ENCODE data around the gene BPIFB1. TPM values are rescaled to one million over a fixed set of nuclear protein-coding genes. Genes with fewer than 3 reads are reported as not detected.

Gene BPIFB1
- total and polyA plus RNA-seq, 2 of the 13 experiments (the other 11 are each of a cell fraction or from before 2014, with no cell fraction given): 0.82 to 4.4 TPM

- no peak for FAIRE-seq
- BruUV-seq (replicated peaks): no TSS peak
- TF ChIP-seq HMGXB3 (CRISPR knock-in tag; IDR thresholded peaks at IDR 0.05; ENCODE audit: borderline replicate concordance): 0 out of 2 replicates have a peak, but pooled peaks have one; percentile 41
- 0 out of 2 replicates have a peak, but pooled peaks have one; percentile 6 for TF ChIP-seq CAMTA2 (CRISPR knock-in tag; IDR thresholded peaks at IDR 0.05; ENCODE audit: borderline replicate concordance)
- TF ChIP-seq ZNF274 (CRISPR knock-in tag; IDR thresholded peaks at IDR 0.05): 0 out of 2 replicates have a peak, but pooled peaks have one; percentile 28
- TF ChIP-seq ZNF7 (CRISPR knock-in tag; IDR thresholded peaks at IDR 0.05): no peak
- no peak for TF ChIP-seq PAWR (CRISPR knock-in tag; IDR thresholded peaks at IDR 0.05; ENCODE audit: borderline replicate concordance)
- TF ChIP-seq ZNF597 (CRISPR knock-in tag; IDR thresholded peaks at IDR 0.05): no peak
- no peak for TF ChIP-seq CCDC6 (CRISPR knock-in tag; IDR thresholded peaks at IDR 0.05)
- TF ChIP-seq HNRNPUL1 (IDR thresholded peaks at IDR 0.05; ENCODE audit: low read depth, low read length): no peak
- no peak for TF ChIP-seq ZNF652 (CRISPR knock-in tag; IDR thresholded peaks at IDR 0.05; ENCODE audit: borderline replicate concordance, low read depth)
- TF ChIP-seq CBX1 (IDR thresholded peaks at IDR 0.05; ENCODE audit: low read depth): peak; percentile 76
- TF ChIP-seq ZFY (CRISPR knock-in tag; IDR thresholded peaks at IDR 0.05): peak; percentile 24; the same call in 1 of the 2 replicates
- no peak for TF ChIP-seq ZNF432 (CRISPR knock-in tag; IDR thresholded peaks at IDR 0.05; ENCODE audit: borderline replicate concordance)
- no peak for TF ChIP-seq TEAD3 (CRISPR knock-in tag; optimal IDR thresholded peaks at IDR 0.05; ENCODE audit: borderline replicate concordance)
- TF ChIP-seq HDAC2 (CRISPR knock-in tag; IDR thresholded peaks at IDR 0.05): peak; percentile 70
- peak; percentile 25; the same call in 1 of the 2 replicates for TF ChIP-seq ZBTB7A (CRISPR knock-in tag; IDR thresholded peaks at IDR 0.05)
- TF ChIP-seq ZNF800 (CRISPR knock-in tag; IDR thresholded peaks at IDR 0.05): no peak
- peak; percentile 66; the same call in 1 of the 2 replicates for TF ChIP-seq ZNF225 (CRISPR knock-in tag; IDR thresholded peaks at IDR 0.05)
- peak; percentile 47; the same call in 1 of the 2 replicates for TF ChIP-seq TARDBP (CRISPR knock-in tag; IDR thresholded peaks at IDR 0.05)
Measured at GRCh38 chr20:33276303-33277113, 6.5 kb upstream of the BPIFB1 start.

More at GRCh38 chr20:33276303-33277113, 6.5 kb upstream of the BPIFB1 start:
- peak; percentile 58 for DNase-seq (ENCODE audit: low spot score)
- Histone ChIP-seq H3K27ac (ENCODE audit: extremely low read length, insufficient read depth, low read length) (no peak overlapping the region), H3K9me3 (ENCODE audit: low read length) (no peaks in the 10 kb centered on the region), H4K20me1 (ENCODE audit: insufficient read depth, low read length) (no peaks in the 10 kb centered on the region), H3K4me1 (ENCODE audit: insufficient read depth, low read length) (peaks cover 89% of the 10 kb centered on the region), H3K4me2 (ENCODE audit: low read depth, low read length) (peak overlapping the region; percentile 29), H3K9ac (ENCODE audit: insufficient read depth, low read depth, low read length) (peak overlapping the region; percentile 4; the same call in 1 of the 2 replicates), H3K79me2 (ENCODE audit: insufficient read depth, low read length) (no peaks in the 10 kb centered on the region), H2AFZ (ENCODE audit: low read length) (no peak overlapping the region), H3K4me3 (replicated peaks in 1 of 3; ENCODE audit: insufficient read depth in 1 of 3, low read depth in 2 of 3, low read length in 3 of 3) (no peak overlapping the region), H3K27me3 (ENCODE audit: control insufficient read depth in 1 of 2, insufficient read depth in 2 of 2, low read length in 2 of 2) (peaks cover 0 to 3% of the 10 kb centered on the region in 2 experiments; a peak in 1 of 5 replicates), H3K36me3 (replicated peaks in 1 of 2; ENCODE audit: control insufficient read depth in 1 of 2, insufficient read depth in 2 of 2, low read length in 2 of 2) (no peaks in the 10 kb centered on the region)
- in situ Hi-C loops (cut with HindIII; ENCODE audit: extremely low pct_ligation_motif_present, low pct_unique_long_range_greater_than_20kb) (no loop called here), intact Hi-C loops (cut with micrococcal nuclease; ENCODE audit: unreplicated experiment) (no loop called here)
- POLR2A ChIA-PET: no interaction called here
- CTCF ChIA-PET (ENCODE audit: low intra/inter-chr PET ratio, low total read pairs): no interaction called here
- 50% methylated on average over 12 of the region's 12 CpGs for WGBS (ENCODE audit: low lambda C conversion rate)
- peak; percentile 74 for ATAC-seq

Measured in HepG2 (cell line).